ENCODE results near the gene SCIN. TPM values are rescaled to one million over a fixed set of nuclear protein-coding genes. Genes with fewer than 3 reads are reported as not detected.

The SCIN gene
- total RNA-seq, 1 donor from 2014 or later = 6.3 TPM

- H3K4me3 ChIP-seq (ENCODE audit: low read depth, low read length) = no peak overlapping the region
- DNase-seq (ENCODE audit: low read depth) = no peak
- no peak for TF ChIP-seq CTCF (conservative IDR thresholded peaks at IDR 0.05; ENCODE audit: low read depth, low read length)
Observed at GRCh38 chr7:12674053-12674452, 103.5 kb downstream of the SCIN start.

- DNase-seq (ENCODE audit: low read depth) = no peak
- no peak overlapping the region for H3K4me3 ChIP-seq (ENCODE audit: low read depth, low read length)
- peak; percentile 66 for TF ChIP-seq CTCF (conservative IDR thresholded peaks at IDR 0.05; ENCODE audit: low read depth, low read length)
Observed at GRCh38 chr7:12674861-12675260, 104.3 kb downstream of the SCIN start.

DNA sequence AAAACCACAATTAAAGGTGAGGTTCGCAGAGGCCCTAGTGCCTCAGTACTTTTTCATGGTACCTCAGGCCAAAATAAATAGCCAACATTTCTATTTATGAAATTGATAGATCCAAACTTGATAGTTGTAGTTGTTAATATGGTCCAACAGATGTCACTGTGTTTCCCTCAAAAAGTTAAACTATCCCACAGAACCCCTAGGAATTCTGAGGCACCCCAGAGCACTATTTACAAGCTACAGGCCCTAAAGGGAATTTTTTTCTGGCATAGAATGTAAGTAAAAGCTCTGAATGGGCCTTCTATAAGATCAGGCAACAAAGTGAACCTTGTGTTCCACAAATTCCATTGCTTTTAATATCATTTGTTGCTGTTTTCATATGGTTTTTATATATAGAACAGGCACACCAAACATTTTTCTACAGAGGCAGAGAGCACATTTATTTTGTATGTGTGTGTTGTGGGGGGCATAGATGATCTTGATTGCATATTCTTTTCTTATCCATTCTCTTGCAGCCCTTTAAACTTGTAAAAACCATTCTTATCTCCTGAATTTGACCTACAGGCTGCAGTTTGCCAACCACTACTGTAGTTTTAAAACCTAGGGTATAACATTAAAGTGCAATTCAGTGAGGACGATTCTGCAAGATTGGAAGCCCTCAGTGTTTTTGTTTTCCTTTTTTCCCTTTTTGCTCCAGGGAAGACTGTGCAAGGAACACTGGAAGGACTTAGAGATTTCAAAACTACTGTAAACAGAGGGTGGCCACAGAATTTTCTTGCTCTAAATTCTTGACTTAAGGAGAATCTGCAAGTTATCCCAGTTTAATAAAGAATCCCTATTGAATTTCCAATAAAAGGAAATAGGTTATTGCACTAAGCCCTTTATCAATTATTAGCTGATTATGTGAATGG lies 113.4 kb downstream of the SCIN start:
- DNase-seq (ENCODE audit: low read depth) = no peak

DNA sequence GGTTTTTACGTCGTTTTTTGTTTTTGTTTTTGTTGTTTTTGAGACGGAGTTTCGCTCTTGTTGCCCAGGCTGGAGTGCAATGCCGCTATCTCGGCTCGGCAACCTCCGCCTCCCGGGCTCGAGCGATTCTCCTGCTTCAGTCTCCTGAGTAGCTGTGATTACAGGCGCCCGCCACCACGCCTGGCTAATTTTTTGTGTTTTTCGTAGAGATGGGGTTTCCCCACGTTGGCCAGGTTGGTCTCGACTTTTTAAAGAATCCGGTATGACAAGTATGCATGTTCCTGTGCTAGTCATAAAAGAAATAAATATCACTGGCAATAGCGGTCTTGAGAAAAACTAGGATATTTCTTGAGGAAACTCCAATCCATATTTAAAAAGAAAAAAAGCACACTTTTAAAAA lies 114.2 kb downstream of the SCIN start:
- no peak for DNase-seq (ENCODE audit: low read depth)
- TF ChIP-seq CTCF (conservative IDR thresholded peaks at IDR 0.05; ENCODE audit: low read depth, low read length) = no peak

More for the DNA sequence above, 113.4 kb downstream of the SCIN start:
- H3K4me3 ChIP-seq (ENCODE audit: low read depth, low read length) = no peak overlapping the region
- peak; percentile 48 for TF ChIP-seq CTCF (conservative IDR thresholded peaks at IDR 0.05; ENCODE audit: low read depth, low read length)

GRCh38 chr7:12685550-12685949 lies 115.0 kb downstream of the SCIN start:
- peak overlapping the region; percentile 87 for H3K4me3 ChIP-seq (ENCODE audit: low read depth, low read length)
- no peak for DNase-seq (ENCODE audit: low read depth)
- peak; percentile 62 for TF ChIP-seq CTCF (conservative IDR thresholded peaks at IDR 0.05; ENCODE audit: low read depth, low read length)

More for the DNA sequence above, 114.2 kb downstream of the SCIN start:
- no peak overlapping the region for H3K4me3 ChIP-seq (ENCODE audit: low read depth, low read length)

DNA sequence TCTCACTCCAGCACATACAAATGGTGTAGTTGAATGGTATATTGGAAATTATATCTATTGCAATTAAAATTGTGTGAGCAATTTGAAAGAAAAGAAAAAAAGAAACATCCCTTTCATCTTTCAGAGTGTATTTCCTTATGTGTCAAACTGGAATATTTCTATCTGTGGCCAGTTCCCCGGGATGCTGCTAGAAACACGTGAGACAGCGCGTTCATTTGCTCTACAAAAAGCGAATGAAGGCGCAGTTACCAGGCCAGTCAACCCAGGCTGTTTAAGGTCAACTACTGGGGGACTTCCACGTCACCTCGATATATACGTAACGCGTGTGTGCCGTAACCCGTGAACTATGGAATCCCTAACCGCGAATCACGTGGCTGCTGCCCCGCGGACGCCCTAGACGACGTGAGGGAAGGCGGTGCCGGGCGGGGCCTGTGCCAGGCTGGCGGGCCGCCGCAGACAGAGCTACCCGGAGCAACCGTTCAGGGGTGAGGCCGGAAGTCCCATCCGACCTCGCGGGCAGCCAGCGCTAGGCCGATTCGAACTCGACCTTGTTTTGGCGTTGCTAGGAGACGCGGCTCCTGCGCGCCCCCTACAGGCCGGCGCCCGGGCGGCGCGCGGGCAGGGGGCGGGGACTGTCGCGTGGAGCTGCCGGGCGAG lies 115.8 kb downstream of the SCIN start:
- DNase-seq (ENCODE audit: low read depth) = peak; percentile 74
- peak; percentile 67 for TF ChIP-seq CTCF (conservative IDR thresholded peaks at IDR 0.05; ENCODE audit: low read depth, low read length)
- peak overlapping the region; percentile 87 for H3K4me3 ChIP-seq (ENCODE audit: low read depth, low read length)

Data from epithelial cell of proximal tubule (primary cell).